Measurements from ENCODE around the gene ACSL4.

DNA sequence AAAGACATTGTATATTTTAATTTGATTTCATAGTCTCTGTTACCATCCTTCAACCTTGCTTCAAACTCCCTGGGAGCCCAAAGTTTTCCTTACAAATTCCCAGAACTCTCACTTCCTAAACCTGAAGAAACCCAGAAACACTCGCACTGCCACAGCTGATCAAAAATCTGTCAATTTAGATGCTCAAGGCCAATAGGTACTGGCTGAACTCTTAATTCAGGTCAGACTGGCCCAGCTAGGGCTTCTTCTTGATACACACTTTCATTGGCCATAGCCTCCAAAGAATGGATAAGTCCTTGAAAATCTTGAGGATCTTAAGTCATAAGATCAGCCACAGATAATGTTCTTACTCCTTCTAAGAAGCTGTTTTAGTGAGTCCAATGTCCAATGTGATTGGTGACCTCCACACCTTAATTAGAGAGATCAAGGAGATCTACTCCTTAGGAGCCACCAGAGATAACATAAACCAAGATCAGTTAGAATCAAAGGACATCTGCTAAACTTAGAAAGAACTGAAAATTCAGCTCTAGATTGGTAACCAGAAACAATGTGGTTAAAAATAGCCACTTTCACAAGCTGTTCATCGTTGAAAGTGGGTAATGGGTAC, 51.5 kb downstream of the ACSL4 start:
- TF ChIP-seq, protein P1, sequence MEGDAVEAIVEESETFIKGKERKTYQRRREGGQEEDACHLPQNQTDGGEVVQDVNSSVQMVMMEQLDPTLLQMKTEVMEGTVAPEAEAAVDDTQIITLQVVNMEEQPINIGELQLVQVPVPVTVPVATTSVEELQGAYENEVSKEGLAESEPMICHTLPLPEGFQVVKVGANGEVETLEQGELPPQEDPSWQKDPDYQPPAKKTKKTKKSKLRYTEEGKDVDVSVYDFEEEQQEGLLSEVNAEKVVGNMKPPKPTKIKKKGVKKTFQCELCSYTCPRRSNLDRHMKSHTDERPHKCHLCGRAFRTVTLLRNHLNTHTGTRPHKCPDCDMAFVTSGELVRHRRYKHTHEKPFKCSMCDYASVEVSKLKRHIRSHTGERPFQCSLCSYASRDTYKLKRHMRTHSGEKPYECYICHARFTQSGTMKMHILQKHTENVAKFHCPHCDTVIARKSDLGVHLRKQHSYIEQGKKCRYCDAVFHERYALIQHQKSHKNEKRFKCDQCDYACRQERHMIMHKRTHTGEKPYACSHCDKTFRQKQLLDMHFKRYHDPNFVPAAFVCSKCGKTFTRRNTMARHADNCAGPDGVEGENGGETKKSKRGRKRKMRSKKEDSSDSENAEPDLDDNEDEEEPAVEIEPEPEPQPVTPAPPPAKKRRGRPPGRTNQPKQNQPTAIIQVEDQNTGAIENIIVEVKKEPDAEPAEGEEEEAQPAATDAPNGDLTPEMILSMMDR (IDR thresholded peaks at IDR 0.05), result no peak
- TF ChIP-seq POLR2A (IDR thresholded peaks at IDR 0.05), result no peak
